GM19193 (cell line): ENCODE data around the gene EDARADD.

Experiments
- POLR2A ChIP-seq: IDR thresholded peaks from 4 replicates; pipeline ENCODE4 v1.6.1; 2011; ENCODE audit not compliant: insufficient read depth, insufficient read length; ENCODE audit errors: extremely low read depth

Gene EDARADD

GRCh38 chr1:236534151-236534651 lies 140.1 kb downstream of the EDARADD start:
- TF ChIP-seq POLR2A: no peak
